Osteocyte (in vitro differentiated cells): Measurements from ENCODE around the gene EMC10. TPM values are rescaled to one million over a fixed set of nuclear protein-coding genes. Genes with fewer than 3 reads are reported as not detected.
A peak's percentile ranks its signal among the peaks of the same experiment; 100 is the strongest.
"Not testable (repeated sequence)": the region's sequence is repeated elsewhere in the genome, so short reads cannot be mapped to it uniquely, and the experiment has no call there.

Experiments
- DNase-seq: peaks from one replicate; pipeline ENCODE4 v3.0.0; 2021; ENCODE audit warnings: mixed read lengths; ENCODE audit not compliant: unreplicated experiment; ENCODE audit errors: extremely low spot score
- H3K27ac Mint-ChIP-seq: one replicate; pipeline ENCODE4 v1.8.0; 2021; ENCODE audit warnings: mild to moderate bottlenecking, mixed read lengths; ENCODE audit not compliant: unreplicated experiment
- H3K27me3 Mint-ChIP-seq: one replicate; pipeline ENCODE4 v1.8.0; 2021; ENCODE audit warnings: mixed read lengths; ENCODE audit not compliant: unreplicated experiment
- H3K36me3 Mint-ChIP-seq: one replicate; pipeline ENCODE4 v1.8.0; 2021; ENCODE audit warnings: mixed read lengths; ENCODE audit not compliant: unreplicated experiment
- H3K4me1 Mint-ChIP-seq: one replicate; pipeline ENCODE4 v1.8.0; 2021; ENCODE audit warnings: mixed read lengths; ENCODE audit not compliant: unreplicated experiment
- H3K4me3 Mint-ChIP-seq: one replicate; pipeline ENCODE4 v1.8.0; 2021; ENCODE audit warnings: mild to moderate bottlenecking, moderate library complexity, mixed read lengths; ENCODE audit not compliant: unreplicated experiment
- H3K9me3 Mint-ChIP-seq: one replicate; pipeline ENCODE4 v1.8.0; 2021; ENCODE audit warnings: mixed read lengths; ENCODE audit not compliant: unreplicated experiment
- CTCF ChIP-seq: fragments of 200-600 bp; sonication (generic); IDR thresholded peaks from 2 replicates; pipeline ENCODE4 v1.5.0; 2021; ENCODE audit warnings: antibody characterized with exemption, mild to moderate bottlenecking, moderate library complexity
- total RNA-seq: library from RNA; stranded (reverse); gene quantifications from 2 replicates; pipeline ENCODE4 v1.2.1, GENCODE V29; 2021

Gene EMC10
- total RNA-seq, 1 donor from 2014 or later: 172 TPM

- TF ChIP-seq CTCF: peak; percentile 11
- Mint-ChIP-seq H3K9me3 (no peaks in the 10 kb centered on the region), H3K27ac (no peak overlapping the region), H3K4me1 (peaks cover under 1% of the 10 kb centered on the region), H3K27me3 (no peaks in the 10 kb centered on the region), H3K4me3 (no peak overlapping the region), H3K36me3 (no peaks in the 10 kb centered on the region)
- no peak for DNase-seq
These were observed 10.2 kb upstream of the EMC10 start for GRCh38 chr19:50465986-50466705.

GRCh38 chr19:50466706-50467039, 9.6 kb upstream of the EMC10 start:
- Mint-ChIP-seq H3K27ac (no peak overlapping the region), H3K9me3 (no peaks in the 10 kb centered on the region)

GRCh38 chr19:50467566-50467965, 8.7 kb upstream of the EMC10 start:
- Mint-ChIP-seq H3K4me3 (no peak overlapping the region), H3K27me3 (no peaks in the 10 kb centered on the region), H3K4me1 (no peaks in the 10 kb centered on the region), H3K9me3 (no peaks in the 10 kb centered on the region), H3K36me3 (no peaks in the 10 kb centered on the region), H3K27ac (no peak overlapping the region)
- no peak for TF ChIP-seq CTCF
- DNase-seq: no peak

More at GRCh38 chr19:50466706-50467039, 9.6 kb upstream of the EMC10 start:
- no peaks in the 10 kb centered on the region for H3K4me1 Mint-ChIP-seq
- no peaks in the 10 kb centered on the region for H3K27me3 Mint-ChIP-seq
- TF ChIP-seq CTCF: no peak
- H3K36me3 Mint-ChIP-seq: no peaks in the 10 kb centered on the region
- no peak for DNase-seq
- no peak overlapping the region for H3K4me3 Mint-ChIP-seq

- Mint-ChIP-seq H3K4me3 (no peak overlapping the region), H3K9me3 (no peaks in the 10 kb centered on the region), H3K36me3 (no peaks in the 10 kb centered on the region), H3K27ac (no peak overlapping the region), H3K27me3 (no peaks in the 10 kb centered on the region), H3K4me1 (no peaks in the 10 kb centered on the region)
- no peak for DNase-seq
- TF ChIP-seq CTCF: no peak
These were observed 7.5 kb upstream of the EMC10 start for GRCh38 chr19:50468818-50469217.

- peaks cover 16% of the 10 kb centered on the region for H3K4me1 Mint-ChIP-seq
These were observed 3.0 kb upstream of the EMC10 start for GRCh38 chr19:50473336-50473735.

More at GRCh38 chr19:50473336-50473735, 3.0 kb upstream of the EMC10 start:
- not testable (repeated sequence) for H3K9me3 Mint-ChIP-seq, H3K4me3 Mint-ChIP-seq, DNase-seq, H3K36me3 Mint-ChIP-seq, H3K27ac Mint-ChIP-seq, H3K27me3 Mint-ChIP-seq
